Astrocyte (in vitro differentiated cells and primary cell): ENCODE results near the gene KIRREL3. TPM values are rescaled to one million over a fixed set of nuclear protein-coding genes. Genes with fewer than 3 reads are reported as not detected.

Experiments used
- DNase-seq: peaks from one replicate; pipeline ENCODE4 v3.0.0-alpha.2; 2010; ENCODE audit warnings: low read depth
- FAIRE-seq: peaks from 2 replicates; lab custom pipeline; 2011; peaks lifted over from hg19 to GRCh38; lab: Jason Lieb, UNC
- H2AFZ ChIP-seq: 2 replicates; pipeline ENCODE4 v1.6.0; 2012; ENCODE audit warnings: low read depth, low read length, inconsistent platforms
- H3K27ac ChIP-seq: 2 replicates; pipeline ENCODE4 v1.5.1; 2011; ENCODE audit warnings: low read depth, low read length, inconsistent platforms
- H3K27me3 ChIP-seq: 2 replicates; pipeline ENCODE4 v1.6.0; 2011; ENCODE audit warnings: low read length, inconsistent platforms; ENCODE audit not compliant: insufficient read depth
- H3K36me3 ChIP-seq: 2 replicates; pipeline ENCODE4 v1.5.1; 2011; ENCODE audit warnings: low read length, inconsistent platforms; ENCODE audit not compliant: insufficient read depth
- H3K4me1 ChIP-seq: 2 replicates; pipeline ENCODE4 v1.5.1; 2011; ENCODE audit warnings: low read length, inconsistent platforms; ENCODE audit not compliant: insufficient read depth
- H3K4me2 ChIP-seq: 2 replicates; pipeline ENCODE4 v1.6.0; 2012; ENCODE audit warnings: low read length, inconsistent platforms
- H3K4me3 ChIP-seq: 2 replicates; pipeline ENCODE4 v1.5.1; 2011; ENCODE audit warnings: low read depth, mild to moderate bottlenecking, low read length, inconsistent platforms; ENCODE audit not compliant: insufficient read depth
- H3K79me2 ChIP-seq: 2 replicates; pipeline ENCODE4 v1.6.0; 2012; ENCODE audit warnings: mild to moderate bottlenecking, low read length, inconsistent platforms; ENCODE audit not compliant: insufficient read depth
- H3K9ac ChIP-seq: 2 replicates; pipeline ENCODE4 v1.6.0; 2012; ENCODE audit warnings: mild to moderate bottlenecking, low read length, inconsistent platforms
- H3K9me3 ChIP-seq: 2 replicates; pipeline ENCODE4 v1.5.1; 2012; ENCODE audit warnings: low read depth, mild to moderate bottlenecking, low read length, inconsistent platforms; ENCODE audit not compliant: insufficient read depth
- H4K20me1 ChIP-seq: 2 replicates; pipeline ENCODE4 v1.6.0; 2012; ENCODE audit warnings: low read length, inconsistent platforms; ENCODE audit not compliant: insufficient read depth
- H3K27ac Mint-ChIP-seq: one replicate; pipeline ENCODE4 v1.8.0; 2021; ENCODE audit warnings: mild to moderate bottlenecking, mixed read lengths; ENCODE audit not compliant: unreplicated experiment
- H3K27me3 Mint-ChIP-seq: one replicate; pipeline ENCODE4 v1.8.0; 2021; ENCODE audit warnings: low read depth, mixed read lengths; ENCODE audit not compliant: unreplicated experiment
- H3K36me3 Mint-ChIP-seq: one replicate; pipeline ENCODE4 v1.8.0; 2021; ENCODE audit warnings: low read depth, mixed read lengths; ENCODE audit not compliant: unreplicated experiment
- H3K4me1 Mint-ChIP-seq: one replicate; pipeline ENCODE4 v1.8.0; 2021; ENCODE audit warnings: low read depth, mixed read lengths; ENCODE audit not compliant: unreplicated experiment
- H3K4me3 Mint-ChIP-seq: one replicate; pipeline ENCODE4 v1.8.0; 2021; ENCODE audit warnings: mild to moderate bottlenecking, moderate library complexity, mixed read lengths; ENCODE audit not compliant: unreplicated experiment
- H3K9me3 Mint-ChIP-seq: one replicate; pipeline ENCODE4 v1.8.0; 2021; ENCODE audit warnings: mild to moderate bottlenecking, mixed read lengths; ENCODE audit not compliant: unreplicated experiment
- CTCF ChIP-seq: IDR thresholded peaks from 2 replicates; pipeline ENCODE4 v1.5.1; 2011; ENCODE audit warnings: low read depth, mild to moderate bottlenecking, inconsistent platforms, low read length, moderate library complexity; ENCODE audit not compliant: insufficient read depth
- EZH2 ChIP-seq: IDR thresholded peaks from 2 replicates; pipeline ENCODE4 v1.6.1; 2012; ENCODE audit warnings: mild to moderate bottlenecking, low read length, inconsistent platforms; ENCODE audit not compliant: insufficient read depth
- total RNA-seq: library from RNA; stranded (reverse); gene quantifications from 2 replicates; pipeline ENCODE4 v1.2.1, GENCODE V29; 2021

The KIRREL3 gene
- total RNA-seq, 1 donor from 2014 or later: 0.91 TPM

- peaks cover 4% of the 10 kb centered on the region for H3K9me3 Mint-ChIP-seq
- FAIRE-seq: peak; percentile 45
- Histone ChIP-seq H3K4me1 (peaks cover 9% of the 10 kb centered on the region), H2AFZ (no peak overlapping the region), H3K27me3 (peaks cover 3% of the 10 kb centered on the region), H3K27ac (no peak overlapping the region), H4K20me1 (no peaks in the 10 kb centered on the region), H3K4me3 (no peak overlapping the region), H3K9ac (no peak overlapping the region), H3K4me2 (no peak overlapping the region), H3K36me3 (no peaks in the 10 kb centered on the region), H3K9me3 (no peaks in the 10 kb centered on the region), H3K79me2 (no peaks in the 10 kb centered on the region)
- H3K4me1 Mint-ChIP-seq: no peaks in the 10 kb centered on the region
- TF ChIP-seq EZH2 (no peak), CTCF (no peak)
- H3K36me3 Mint-ChIP-seq: peaks cover 2% of the 10 kb centered on the region
- H3K27ac Mint-ChIP-seq: no peak overlapping the region
- H3K4me3 Mint-ChIP-seq: no peak overlapping the region
- peaks cover 46% of the 10 kb centered on the region for H3K27me3 Mint-ChIP-seq
- DNase-seq: no peak
Measured at GRCh38 chr11:126595560-126595959, 405.0 kb downstream of the KIRREL3 start.

- Mint-ChIP-seq H3K4me1 (no peaks in the 10 kb centered on the region), H3K4me3 (no peak overlapping the region), H3K9me3 (peaks cover 4% of the 10 kb centered on the region), H3K36me3 (peaks cover 2% of the 10 kb centered on the region), H3K27me3 (peaks cover 43% of the 10 kb centered on the region), H3K27ac (no peak overlapping the region)
- Histone ChIP-seq H3K27me3 (peaks cover 3% of the 10 kb centered on the region), H3K4me2 (no peak overlapping the region), H3K4me3 (no peak overlapping the region), H2AFZ (no peak overlapping the region), H3K9ac (no peak overlapping the region), H3K36me3 (no peaks in the 10 kb centered on the region), H3K79me2 (no peaks in the 10 kb centered on the region), H3K27ac (no peak overlapping the region), H4K20me1 (no peaks in the 10 kb centered on the region), H3K4me1 (peaks cover 9% of the 10 kb centered on the region), H3K9me3 (no peaks in the 10 kb centered on the region)
- no peak for DNase-seq
- no peak for FAIRE-seq
- TF ChIP-seq EZH2 (no peak), CTCF (no peak)
Measured at GRCh38 chr11:126594921-126595367, 405.6 kb downstream of the KIRREL3 start.

GRCh38 chr11:126592496-126593410 is 407.8 kb downstream of the KIRREL3 start:
- Mint-ChIP-seq H3K27me3 (peaks cover 37% of the 10 kb centered on the region), H3K27ac (no peak overlapping the region), H3K4me1 (peaks cover 3% of the 10 kb centered on the region)

More at GRCh38 chr11:126592496-126593410, 407.8 kb downstream of the KIRREL3 start:
- Histone ChIP-seq H3K9ac (no peak overlapping the region), H4K20me1 (no peaks in the 10 kb centered on the region), H3K79me2 (no peaks in the 10 kb centered on the region), H2AFZ (no peak overlapping the region), H3K36me3 (no peaks in the 10 kb centered on the region), H3K4me3 (no peak overlapping the region), H3K27ac (no peak overlapping the region), H3K4me2 (no peak overlapping the region), H3K27me3 (peaks cover 3% of the 10 kb centered on the region), H3K9me3 (no peaks in the 10 kb centered on the region), H3K4me1 (peaks cover 9% of the 10 kb centered on the region)
- H3K36me3 Mint-ChIP-seq: peaks cover 2% of the 10 kb centered on the region
- no peak for TF ChIP-seq CTCF
- no peak for TF ChIP-seq EZH2
- DNase-seq (no peak), FAIRE-seq (no peak)
- H3K4me3 Mint-ChIP-seq: no peak overlapping the region
- H3K9me3 Mint-ChIP-seq: no peaks in the 10 kb centered on the region
